HG03095 (cell line): Measurements from ENCODE around the gene ARSG.
"Not testable (repeated sequence)": the region's sequence is repeated elsewhere in the genome, so short reads cannot be mapped to it uniquely, and the experiment has no call there.

Source experiments
- ATAC-seq: cut with Tn5 transposase; IDR thresholded peaks from one replicate; pipeline ENCODE4 v1.9.1; 2021; ENCODE audit warnings: moderate library complexity; ENCODE audit not compliant: unreplicated experiment

Gene ARSG

DNA sequence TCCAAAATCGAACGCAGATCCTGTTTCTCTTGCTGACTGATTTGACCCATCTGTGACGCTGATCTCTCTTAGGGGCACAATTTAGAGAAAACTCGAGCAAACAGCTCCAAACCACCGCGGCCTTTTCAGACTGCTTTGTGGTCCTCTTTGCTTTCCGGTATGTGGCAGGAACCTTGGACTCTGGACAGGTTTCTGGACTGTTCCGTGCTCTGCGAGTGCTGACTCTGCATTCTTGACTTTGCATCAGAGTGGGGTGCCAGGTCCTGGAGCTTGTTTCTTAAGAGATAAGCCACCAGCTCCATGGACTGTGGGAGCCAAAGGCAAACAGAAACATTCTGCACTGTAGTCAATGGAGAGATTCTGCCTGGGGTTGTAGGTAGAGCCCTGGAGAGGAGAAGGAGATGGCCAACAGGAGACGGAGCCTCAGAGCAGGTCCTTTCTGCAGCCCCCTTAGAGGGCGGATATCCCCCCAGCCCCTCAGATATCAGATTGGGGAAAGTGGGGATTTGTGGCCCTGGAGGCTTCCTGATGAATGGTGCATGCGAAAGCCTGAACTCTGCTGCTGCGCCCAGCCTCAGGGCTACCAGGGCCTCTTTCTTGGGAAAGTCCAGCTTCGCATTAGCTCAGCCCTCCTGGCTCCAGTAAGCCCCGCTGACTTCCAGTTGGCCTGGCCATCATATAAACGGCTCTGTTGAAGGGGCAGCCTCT, 100.4 kb downstream of the ARSG start:
- no peak for ATAC-seq

DNA sequence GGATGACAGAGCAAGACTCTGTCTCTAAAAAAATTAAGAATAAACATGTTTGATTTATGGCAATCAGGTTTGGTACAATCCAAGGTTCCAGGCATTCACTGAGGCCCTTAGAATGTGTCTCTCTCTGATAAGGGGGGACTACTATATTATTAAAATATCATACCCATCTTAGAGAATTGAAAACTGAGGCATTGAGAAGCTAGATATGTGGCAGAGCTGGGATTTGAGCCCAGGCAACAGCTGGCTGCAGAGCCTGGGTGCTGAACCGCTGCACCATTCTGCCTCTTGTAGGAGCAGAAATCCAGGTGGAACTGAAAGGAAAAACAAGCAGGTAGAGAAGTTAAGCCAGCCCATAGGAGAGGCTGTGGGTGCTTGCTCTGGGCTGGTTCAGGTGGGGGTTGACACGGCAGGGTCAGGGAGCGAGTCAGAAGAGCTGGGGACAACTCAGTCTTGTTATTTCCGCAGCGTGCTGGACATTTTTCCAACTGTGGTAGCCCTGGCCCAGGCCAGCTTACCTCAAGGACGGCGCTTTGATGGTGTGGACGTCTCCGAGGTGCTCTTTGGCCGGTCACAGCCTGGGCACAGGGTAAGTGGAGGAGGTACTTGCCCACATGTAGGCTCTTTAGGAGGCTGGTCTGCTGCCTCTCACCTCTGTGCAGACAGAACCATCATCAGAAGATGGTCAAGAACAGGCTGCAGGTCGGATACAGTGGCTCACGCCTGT, 103.5 kb downstream of the ARSG start:
- ATAC-seq: no peak

DNA sequence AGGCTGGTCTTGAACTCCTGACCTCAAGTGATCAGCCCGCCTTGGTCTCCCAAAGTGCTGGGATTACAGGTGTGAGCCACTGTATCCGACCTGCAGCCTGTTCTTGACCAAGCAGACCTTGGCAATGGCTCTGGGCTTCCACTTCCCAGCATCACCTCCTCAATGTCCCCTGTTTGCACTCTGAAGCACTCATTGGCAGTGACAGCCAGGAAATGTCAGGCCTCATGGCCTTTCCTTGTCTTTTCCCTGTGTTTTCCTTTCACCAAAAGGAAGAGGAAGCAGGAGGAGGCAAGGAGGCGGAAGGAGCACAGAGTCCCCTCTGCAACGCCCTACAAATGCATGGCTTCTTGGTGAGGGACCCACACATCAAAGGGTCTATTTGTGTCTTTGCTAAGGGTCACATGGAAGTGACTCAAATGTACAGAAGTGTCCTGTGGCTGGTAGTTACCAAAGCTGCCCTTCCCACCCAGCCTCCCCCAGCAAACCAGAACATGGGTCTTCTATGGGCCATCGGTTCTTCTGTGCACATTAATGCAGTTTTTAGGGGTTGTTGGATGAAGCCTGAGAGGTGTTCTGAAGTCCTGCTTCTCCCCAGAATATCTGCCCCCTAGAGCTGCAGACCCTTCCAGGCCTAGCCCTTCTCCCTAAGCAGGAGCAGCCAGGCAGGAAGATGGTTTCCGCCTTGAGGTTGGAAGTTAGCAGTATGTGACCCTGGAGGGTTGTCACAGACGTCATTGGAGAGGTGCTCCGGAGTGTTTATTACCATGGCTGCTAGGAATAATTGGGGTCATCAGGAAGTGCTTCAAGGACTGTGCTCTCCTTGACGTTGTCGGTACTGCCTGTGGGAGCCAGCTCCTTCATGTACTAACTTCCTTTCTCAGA, 105.2 kb downstream of the ARSG start:
- no peak for ATAC-seq

DNA sequence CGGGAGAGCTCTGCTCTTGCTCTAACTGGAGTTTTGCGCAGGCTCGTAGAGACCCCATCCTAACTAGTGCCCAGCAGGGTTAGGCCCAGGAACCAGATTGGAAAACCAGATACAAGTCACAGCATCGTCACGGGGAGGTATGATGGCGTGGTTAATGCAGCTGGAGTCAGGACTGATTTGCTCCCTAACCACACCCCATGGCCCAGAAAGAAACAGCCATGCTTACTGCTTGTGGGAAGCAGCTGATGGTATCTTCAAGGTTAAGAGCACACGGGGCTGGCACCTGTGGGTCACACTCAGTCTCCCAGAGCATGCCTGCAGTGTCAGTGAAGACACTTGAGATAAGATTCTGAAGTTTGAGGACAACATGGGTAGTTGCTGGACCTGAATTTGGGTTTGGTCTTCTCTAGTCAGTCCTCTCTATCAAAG, 105.8 kb downstream of the ARSG start:
- ATAC-seq: no peak

DNA sequence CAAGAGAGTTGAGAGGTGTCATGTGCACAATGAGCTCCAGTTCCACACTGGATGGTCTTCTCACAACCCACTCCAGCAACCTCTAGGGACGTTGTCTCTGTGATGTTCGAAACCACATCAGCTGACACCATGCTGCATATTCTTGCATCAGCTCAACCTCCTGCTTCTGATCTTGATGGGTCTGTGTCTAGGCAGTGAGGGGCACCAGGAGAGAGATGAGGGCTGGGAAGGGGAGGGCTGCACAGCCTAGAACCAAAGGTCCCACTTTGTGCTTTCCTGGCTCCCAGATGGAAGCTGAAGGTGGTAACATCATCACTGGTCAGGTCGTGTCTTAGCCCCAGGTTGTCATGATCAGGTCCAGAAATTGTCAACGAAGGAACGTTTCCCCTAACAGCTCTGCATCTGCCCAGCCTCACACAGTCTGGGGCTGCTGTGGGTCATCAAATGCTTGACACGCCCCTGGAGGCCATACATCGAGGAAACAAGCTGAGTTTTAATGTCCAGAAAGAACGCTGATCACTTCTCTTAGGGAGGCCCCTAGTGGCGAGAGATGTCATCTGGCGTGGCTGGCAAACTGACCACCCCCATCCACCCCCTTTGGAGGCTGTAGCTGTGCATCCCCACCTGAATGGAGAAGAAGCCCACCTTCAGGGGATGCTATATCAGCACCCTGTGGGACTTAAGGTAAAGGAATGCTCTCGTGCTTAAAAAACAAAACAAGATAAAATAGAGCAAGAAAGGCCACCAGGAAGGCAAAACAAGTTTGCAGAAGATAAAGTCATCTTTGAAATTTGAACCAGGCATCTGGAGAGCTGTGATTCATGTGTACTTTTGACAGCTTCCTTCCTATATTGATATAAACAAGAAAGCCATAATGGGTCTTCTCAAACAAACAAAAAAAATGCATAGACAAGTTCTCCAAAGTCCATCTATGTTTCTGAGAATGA, 107.7 kb downstream of the ARSG start:
- peak; percentile 83 for ATAC-seq

DNA sequence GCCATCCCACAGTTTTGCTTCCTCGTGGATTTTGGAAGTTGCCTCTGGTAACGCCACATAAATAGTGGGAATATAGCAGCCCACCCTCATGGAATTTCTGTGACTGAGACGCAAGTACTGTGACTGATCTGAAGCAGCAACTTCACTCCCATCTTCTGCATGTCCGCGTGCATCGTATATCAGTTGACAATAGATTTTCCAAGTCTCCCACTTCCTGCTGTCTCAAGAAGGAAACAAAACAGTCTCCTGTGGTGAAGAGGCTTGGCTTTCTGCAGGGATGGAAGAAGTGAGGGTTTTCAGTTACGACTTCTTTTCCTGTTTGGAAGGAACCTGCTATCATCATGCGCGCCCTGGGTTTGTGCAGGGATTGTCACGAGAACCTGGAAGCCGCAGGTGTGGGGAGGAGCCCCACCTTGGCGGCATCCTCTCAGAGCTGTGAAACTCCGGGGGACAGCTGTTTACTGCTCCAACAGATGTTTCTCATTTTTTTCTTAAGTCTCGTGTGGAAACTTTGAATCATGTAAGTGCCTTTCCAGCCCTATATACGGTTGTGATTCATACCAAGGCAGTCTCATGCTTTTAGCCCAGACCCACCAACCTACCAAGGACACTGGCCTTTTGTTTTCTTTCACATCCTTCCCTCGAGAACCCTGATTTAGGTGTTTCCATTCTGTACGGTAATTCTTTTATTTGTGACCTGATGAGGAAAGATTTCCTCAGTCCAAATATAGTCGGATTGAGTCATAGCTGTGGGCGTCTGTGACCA, 108.5 kb downstream of the ARSG start:
- ATAC-seq: no peak

DNA sequence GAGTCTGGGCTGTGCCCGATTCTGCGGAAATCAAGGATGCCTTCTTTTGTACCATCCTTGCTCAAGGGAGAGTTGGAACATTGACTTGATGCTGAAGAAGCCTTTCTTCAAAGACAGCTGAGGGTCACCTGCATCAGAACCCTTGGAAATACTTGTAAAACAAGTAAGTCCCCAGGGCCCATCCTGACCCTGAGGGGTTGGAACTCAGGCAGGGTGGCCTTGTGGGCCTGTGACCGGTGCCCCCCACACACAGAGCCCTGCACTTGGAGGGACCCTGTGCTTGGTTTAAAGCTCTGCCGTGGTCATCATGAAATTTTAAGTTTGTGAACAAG, 109.1 kb downstream of the ARSG start:
- ATAC-seq: no peak

DNA sequence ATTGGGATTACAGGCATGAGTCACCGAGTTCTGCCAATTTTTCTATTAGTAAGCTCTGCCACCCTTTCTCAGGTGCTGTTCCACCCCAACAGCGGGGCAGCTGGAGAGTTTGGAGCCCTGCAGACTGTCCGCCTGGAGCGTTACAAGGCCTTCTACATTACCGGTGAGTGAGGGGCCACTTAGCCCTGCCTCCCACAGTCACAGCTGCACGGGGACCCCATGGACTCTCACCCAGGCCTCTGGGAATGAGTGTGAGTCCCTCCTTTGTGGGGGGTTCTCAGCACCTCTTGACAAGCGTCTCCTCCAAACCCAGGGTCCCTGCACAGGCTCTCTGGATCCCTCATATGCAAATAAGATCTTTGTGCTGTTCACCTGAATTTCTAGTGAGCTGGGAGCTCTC, 110.0 kb downstream of the ARSG start:
- ATAC-seq: no peak

DNA sequence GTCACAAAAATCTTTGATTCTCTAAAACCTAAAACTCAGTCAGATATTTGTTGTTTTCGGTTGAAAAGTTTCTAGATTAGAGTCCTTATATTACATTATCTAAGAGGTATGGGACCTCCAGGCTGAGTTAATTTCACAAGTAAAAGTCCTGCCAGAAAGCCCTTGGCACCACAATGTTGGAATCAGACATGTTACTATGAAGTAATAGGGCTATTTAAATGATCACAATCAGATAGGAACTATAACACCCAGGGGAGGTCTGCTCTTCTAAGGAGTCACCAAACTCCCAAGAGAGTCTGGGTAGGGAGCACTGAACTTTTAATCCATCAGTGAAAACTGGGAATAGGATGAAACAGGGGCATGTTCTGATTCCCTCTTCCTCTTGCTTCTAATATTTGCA, 111.8 kb downstream of the ARSG start:
- ATAC-seq: no peak

DNA sequence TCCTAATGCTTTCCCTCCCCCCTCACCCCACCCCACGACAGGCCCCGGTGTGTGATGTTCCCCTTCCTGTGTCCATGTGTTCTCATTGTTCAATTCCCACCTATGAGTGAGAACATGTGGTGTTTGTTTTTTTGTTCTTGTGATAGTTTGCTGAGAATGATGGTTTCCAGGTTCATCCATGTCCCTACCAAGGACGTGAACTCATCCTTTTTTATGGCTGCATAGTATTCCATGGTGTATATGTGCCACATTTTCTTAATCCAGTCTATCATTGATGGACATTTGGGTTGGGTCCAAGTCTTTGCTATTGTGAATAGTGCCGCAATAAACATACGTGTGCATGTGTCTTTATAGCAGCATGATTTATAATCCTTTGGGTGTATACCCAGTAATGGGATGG, 112.5 kb downstream of the ARSG start:
- not testable (repeated sequence) for ATAC-seq

DNA sequence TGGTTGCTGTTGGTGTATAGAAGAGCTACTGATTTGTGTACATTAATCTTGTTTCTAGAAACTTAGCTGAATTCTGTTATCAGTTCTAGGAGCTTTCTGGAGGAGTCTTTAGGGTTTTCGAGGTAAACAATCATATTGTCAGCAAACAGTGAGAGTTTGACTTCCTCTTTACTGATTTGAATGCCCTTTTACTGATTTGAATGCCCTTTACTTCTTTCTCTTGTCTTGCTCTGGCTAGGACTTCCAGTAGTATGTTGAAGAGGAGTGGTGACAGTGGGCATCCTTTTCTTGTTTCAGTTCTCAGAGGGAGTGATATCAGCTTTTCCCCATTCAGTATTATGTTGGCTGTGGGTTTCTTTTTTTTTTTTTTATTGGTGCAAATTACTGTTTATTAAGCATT, 116.4 kb downstream of the ARSG start:
- ATAC-seq: not testable (repeated sequence)

DNA sequence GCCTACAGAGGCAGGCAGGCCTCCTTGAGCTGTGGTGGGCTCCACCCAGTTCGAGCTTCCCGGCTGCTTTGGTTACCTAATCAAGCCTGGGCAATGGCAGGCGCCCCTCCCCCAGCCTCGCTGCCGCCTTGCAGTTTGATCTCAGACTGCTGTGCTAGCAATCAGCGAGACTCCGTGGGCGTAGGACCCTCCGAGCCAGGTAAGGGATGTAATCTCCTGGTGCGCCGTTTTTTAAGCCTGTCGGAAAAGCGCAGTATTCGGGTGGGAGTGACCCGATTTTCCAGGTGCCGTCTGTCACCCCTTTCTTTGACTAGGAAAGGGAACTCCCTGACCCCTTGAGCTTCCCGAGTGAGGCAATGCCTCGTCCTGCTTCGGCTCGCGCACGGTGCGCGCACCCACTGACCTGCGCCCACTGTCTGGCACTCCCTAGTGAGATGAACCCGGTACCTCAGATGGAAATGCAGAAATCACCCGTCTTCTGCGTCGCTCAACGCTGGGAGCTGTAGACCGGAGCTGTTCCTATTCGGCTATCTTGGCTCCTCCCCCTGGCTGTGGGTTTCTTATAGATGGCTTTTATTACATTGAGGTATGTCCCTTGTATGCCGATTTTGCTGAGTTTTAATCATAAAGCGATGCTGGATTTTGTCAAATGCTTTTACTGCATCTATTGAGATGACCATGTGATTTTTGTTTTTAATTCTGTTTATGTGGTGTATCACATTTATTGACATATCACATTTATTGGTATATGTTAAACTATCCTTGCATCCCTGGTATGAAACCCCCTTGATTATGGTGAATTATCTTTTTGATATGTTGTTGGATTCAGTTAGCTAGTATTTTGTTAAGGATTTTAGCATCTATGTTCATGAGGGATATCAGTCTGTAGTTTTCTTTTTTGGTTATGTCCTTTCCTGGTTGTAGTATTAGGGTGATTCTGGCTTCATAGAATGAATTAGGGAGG, 122.6 kb downstream of the ARSG start:
- ATAC-seq: not testable (repeated sequence)

DNA sequence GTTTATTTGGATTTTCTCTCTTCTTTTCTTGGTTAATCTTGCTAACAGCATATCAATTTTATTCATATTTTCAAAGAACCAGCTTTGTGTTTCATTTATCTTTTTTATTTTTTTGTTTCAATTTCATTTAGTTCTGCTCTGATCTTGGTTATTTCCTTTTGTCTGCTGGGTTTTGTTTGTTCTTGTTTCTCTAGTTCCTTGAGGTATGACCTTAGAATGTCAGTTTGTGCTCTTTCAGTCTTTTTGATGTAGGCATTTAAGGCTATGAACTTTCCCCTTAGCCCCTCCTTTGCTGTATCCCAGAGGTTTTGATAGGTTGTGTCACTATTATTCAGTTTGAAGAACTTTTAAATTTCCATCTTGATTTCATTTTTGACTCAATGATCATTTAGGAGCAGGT, 123.6 kb downstream of the ARSG start:
- ATAC-seq: not testable (repeated sequence)

DNA sequence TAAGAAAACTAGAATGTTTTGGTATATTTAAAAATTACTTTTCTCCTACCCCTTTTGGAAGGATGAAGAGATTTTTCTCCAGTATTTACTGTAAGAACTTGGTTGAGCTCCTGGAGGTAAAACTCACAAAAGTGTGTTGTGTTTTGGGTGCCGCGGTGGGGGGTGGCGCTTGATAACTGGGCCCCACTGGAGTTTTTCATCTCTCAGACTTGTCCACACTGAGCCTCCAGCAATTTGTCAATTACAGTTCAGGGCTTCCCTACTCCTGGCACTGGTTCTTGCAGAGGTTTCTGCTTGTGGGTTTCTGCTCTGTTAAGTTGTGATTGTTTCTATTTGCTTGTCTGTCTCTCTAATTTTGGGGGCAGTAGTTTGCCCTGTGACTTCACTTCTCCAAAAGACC, 126.0 kb downstream of the ARSG start:
- no peak for ATAC-seq

DNA sequence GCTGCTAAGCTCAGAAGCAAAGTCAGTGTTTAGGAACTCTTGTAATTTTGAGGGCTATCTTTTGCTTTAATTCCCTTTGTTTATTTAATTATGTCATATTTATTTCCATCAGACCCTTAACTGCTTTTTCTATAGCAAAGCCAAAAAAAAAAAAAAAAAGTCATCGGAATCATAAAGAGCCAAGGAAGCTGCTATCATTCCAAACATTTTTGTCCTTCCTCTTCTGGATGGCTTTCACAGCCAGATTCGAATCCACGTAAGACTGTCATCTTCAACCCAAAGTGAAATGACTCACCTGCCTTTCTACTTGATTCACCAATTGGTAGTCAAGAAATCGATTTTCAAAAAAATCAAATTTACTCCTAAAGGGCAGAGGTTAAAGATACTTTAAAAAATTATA, 127.6 kb downstream of the ARSG start:
- no peak for ATAC-seq

DNA sequence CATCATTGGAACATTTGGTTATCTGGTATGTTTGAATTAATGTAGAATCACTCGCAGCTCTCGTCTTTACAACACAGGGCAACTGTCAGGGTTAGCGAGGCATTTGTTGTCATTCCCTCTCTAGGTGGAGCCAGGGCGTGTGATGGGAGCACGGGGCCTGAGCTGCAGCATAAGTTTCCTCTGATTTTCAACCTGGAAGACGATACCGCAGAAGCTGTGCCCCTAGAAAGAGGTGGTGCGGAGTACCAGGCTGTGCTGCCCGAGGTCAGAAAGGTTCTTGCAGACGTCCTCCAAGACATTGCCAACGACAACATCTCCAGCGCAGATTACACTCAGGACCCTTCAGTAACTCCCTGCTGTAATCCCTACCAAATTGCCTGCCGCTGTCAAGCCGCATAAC, 128.8 kb downstream of the ARSG start:
- no peak for ATAC-seq

DNA sequence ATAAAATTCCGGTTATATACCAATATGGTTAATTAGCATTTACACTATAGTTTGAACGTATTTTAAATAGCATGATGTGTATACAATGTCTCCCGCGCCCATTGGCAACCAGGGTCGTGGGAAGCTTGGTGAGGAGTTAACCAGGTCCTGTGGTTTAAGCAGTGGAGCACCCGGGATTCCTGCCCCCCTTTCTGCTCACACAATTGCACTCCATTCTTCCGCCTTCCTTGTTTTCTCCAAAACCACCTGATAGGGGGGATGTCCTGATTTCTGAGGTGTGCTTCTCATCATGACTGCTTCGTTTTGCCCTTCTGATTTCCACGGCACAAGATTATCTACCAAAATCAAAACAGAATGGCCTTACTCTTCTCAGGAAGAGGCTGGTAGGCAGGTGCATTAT, 130.2 kb downstream of the ARSG start:
- no peak for ATAC-seq

DNA sequence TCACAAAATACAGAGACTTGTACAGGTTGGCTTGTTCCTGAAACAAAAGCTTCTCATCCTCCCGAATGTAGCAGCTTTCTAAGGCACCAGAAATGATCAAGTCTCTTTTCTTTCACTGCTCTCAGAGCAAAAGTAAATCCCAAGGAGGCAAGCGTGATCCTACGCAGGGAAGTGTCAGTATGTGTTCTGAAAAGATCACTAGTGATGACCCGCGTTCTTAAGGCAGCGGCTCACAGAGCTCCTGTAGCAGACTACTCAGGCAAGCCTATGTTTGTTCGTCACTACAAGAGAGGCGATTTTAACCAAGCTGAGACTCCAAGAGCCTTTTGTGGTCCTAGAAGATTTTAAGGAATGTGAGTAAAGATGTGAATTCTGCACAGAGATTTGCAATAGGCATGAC, 131.5 kb downstream of the ARSG start:
- ATAC-seq: no peak

DNA sequence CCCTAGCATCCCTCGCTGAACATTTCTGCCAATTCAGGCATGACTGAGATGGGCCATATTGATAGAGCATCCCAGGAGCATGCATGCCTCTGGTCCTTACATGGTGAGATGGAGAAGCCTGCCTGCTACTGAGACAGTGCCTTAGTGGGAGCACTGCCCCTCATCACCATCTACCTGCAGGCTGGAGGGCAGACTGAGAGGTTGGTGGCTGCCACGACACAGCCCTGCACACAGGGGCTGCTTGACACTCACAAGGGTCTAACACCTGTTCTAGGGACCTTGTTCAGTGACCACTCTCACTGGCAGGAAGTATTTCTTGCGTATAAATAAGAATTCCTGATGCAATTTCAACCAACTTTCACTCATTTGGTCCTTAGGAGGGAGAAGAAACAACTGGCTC, 132.0 kb downstream of the ARSG start:
- no peak for ATAC-seq
